ENCODE results near the gene RAET1G. TPM values are rescaled to one million over a fixed set of nuclear protein-coding genes. Genes with fewer than 3 reads are reported as not detected.

Gene RAET1G
- total and polyA plus RNA-seq, 9 of the 15 experiments (the other 6 are each of a cell fraction or from before 2014, with no cell fraction given) = 0.11 TPM; not detected in 8

DNA sequence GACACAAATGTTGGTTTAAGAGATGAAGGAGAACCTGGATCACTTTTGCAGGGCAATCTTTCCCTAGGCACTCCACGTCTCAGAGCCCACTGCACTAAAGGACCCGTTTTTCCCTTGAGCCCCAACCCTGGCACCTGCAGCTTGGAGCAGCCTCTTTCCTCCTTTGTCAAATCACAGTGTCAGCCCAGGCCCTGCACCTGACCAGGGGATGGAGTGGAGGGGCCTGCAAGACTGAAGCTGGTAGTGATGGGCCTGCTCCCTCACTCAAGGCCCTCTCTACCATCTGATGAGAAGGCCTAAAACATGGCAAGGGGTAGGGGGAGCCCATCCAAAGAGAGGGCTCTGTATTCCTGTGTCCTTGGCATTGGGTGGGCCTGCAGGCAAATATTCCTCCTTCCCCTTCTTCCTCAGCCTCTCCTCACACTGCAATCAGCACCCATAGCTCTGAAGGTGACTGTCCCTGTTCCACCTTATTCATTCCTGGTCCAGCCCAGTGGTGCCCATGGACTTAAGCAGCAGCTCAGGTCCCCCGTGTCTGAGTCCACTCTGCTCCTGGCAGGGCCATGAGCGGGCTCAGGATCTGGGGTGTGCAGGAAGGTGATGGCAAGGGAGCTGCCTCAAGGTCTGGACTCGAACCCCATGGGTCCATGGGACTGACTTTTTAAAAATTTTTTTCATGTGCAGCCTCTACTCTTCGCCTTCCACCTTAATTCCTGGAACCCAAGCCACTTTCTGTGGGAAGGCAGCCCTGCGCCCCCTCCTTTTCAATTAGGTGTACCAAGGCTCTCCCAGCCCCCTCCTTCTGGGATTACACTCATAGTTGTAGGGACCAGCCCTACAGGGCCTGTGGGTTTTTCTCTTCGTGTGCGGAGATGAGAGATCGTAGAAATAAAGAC lies 6.7 kb downstream of the RAET1G start:
- CTCF ChIA-PET (ENCODE audit: low intra/inter-chr PET ratio) = interaction anchor here (0.8 to 1.3 kb wide), 4 partner anchors 76 to 193 kb away, joined by 3 to 7 read pairs (median 4); no protein-coding TSS in a partner anchor

More for the DNA sequence above, 6.7 kb downstream of the RAET1G start:
- Histone ChIP-seq H3K9me1 (ENCODE audit: control insufficient read depth, insufficient read depth, low read length) (no peaks in the 10 kb centered on the region), H3K9me3 (replicated peaks; ENCODE audit: control insufficient read depth, insufficient read depth, low read depth, low read length) (no peaks in the 10 kb centered on the region), H2AFZ (ENCODE audit: low read depth, low read length) (no peak overlapping the region), H3K4me1 (replicated peaks in 1 of 2; ENCODE audit: control insufficient read depth in 2 of 2, insufficient read depth in 2 of 2, low read length in 2 of 2) (no peaks in the 10 kb centered on the region; a peak in 2 of 5 replicates), H3K9ac (ENCODE audit: insufficient read depth in 1 of 2, low read depth in 2 of 2, low read length in 2 of 2) (no peak overlapping the region), H3K27ac (ENCODE audit: extremely low read depth, low read depth, low read length) (no peak overlapping the region), H3K4me2 (ENCODE audit: insufficient read depth, low read length) (no peak overlapping the region), H3K36me3 (ENCODE audit: control insufficient read depth, insufficient read depth, low read length) (no peaks in the 10 kb centered on the region), H3K4me3 (no peak overlapping the region), H3K27me3 (ENCODE audit: control insufficient read depth in 2 of 2, insufficient read depth in 2 of 2, low read length in 2 of 2) (peaks cover 13 to 57% of the 10 kb centered on the region in 2 experiments; a peak in 4 of 5 replicates), H3K79me2 (ENCODE audit: control insufficient read depth, insufficient read depth, low read length) (no peaks in the 10 kb centered on the region), H4K20me1 (replicated peaks; ENCODE audit: control insufficient read depth, insufficient read depth, low read length) (peaks cover 4% of the 10 kb centered on the region; the same call in 1 of the 2 replicates)
- no TSS peak for BruUV-seq (replicated peaks)
- POLR2A ChIA-PET = interaction anchor here (0.8 to 1.8 kb wide), 3 partner anchors 11 to 750 kb away, joined by 3 to 10 read pairs (median 3); no protein-coding TSS in a partner anchor
- WGBS (ENCODE audit: insufficient coverage, low coverage, missing lambda C conversion rate) = 16% methylated on average over 10 of the region's 10 CpGs
- in situ Hi-C loops (cut with MboI) (loop anchor here (25.0 kb wide), 1 partner anchor 879 kb away; no protein-coding TSS in a partner anchor), intact Hi-C loops (cut with micrococcal nuclease) (no loop called here)
- no peak for DNase-seq (ENCODE audit: extremely low read depth in 1 of 4, low spot score in 3 of 4)
- no peak for FAIRE-seq
- TF ChIP-seq ZNF644 (tag; IDR thresholded peaks at IDR 0.05; ENCODE audit: low read depth) = no peak
- TF ChIP-seq ZNF561 (CRISPR knock-in tag; conservative IDR thresholded peaks at IDR 0.05) = no peak
- TF ChIP-seq ZNF589 (CRISPR knock-in tag; IDR thresholded peaks at IDR 0.05; ENCODE audit: low read depth) = no peak
- ATAC-seq = no peak
